K562 (cell line): Measurements from ENCODE around the gene PKD1L1.

Source experiments
- HIVEP1 ChIP-seq: fragments of 250-450 bp; sonication (Bioruptor Pico); IDR thresholded peaks from 2 replicates; pipeline ENCODE4 v1.4.0; 2020; ENCODE audit warnings: mild to moderate bottlenecking
- IRF2 ChIP-seq: sonication (generic); formaldehyde crosslinking; IDR thresholded peaks from 2 replicates; pipeline ENCODE4 v1.8.1; 2022; ENCODE audit warnings: mild to moderate bottlenecking, missing genetic modification reagents
- KDM4B ChIP-seq, 2 experiments: fragments of 450-650 bp in 1 of 2; sonication (generic) in 1 of 2; IDR thresholded peaks; 2 replicates each; pipeline ENCODE4 v1.6.1; 2016 to 2017; ENCODE audit warnings: borderline replicate concordance in 2 of 2, antibody characterized with exemption in 1 of 2, low read depth in 1 of 2, mild to moderate bottlenecking in 1 of 2
- MYNN ChIP-seq, 2 experiments: sonication (generic); formaldehyde crosslinking in 1 of 2; IDR thresholded peaks; 2 replicates each; pipeline versions ENCODE4 v1.5.0 to v1.6.1; 2016 to 2020; ENCODE audit warnings: antibody characterized with exemption in 1 of 2, missing genetic modification reagents in 1 of 2
- POLR2AphosphoS5 ChIP-seq: IDR thresholded peaks from 2 replicates; pipeline ENCODE4 v1.6.1; 2011; ENCODE audit warnings: mild to moderate bottlenecking, low read depth, low read length, moderate library complexity; ENCODE audit not compliant: control insufficient read depth, insufficient read depth
- RBBP5 ChIP-seq: fragments of 200-600 bp; sonication (generic); IDR thresholded peaks from 2 replicates; pipeline ENCODE4 v1.6.1; 2012; ENCODE audit warnings: borderline replicate concordance, mild to moderate bottlenecking, low read length, control low read depth, inconsistent platforms; ENCODE audit not compliant: insufficient read depth, poor library complexity, severe bottlenecking
- RFX5 ChIP-seq: IDR thresholded peaks from 2 replicates; pipeline ENCODE4 v1.6.1; 2011; ENCODE audit warnings: low read depth, mild to moderate bottlenecking, improper control_type of control experiment, low read length
- ZC3H8 ChIP-seq: fragments of 450-650 bp; IDR thresholded peaks from 2 replicates; pipeline ENCODE4 v1.6.1; 2017
- ZNF224 ChIP-seq: sonication (generic); formaldehyde crosslinking; IDR thresholded peaks from 2 replicates; pipeline ENCODE4 v1.8.0; 2022; ENCODE audit warnings: mild to moderate bottlenecking, missing genetic modification reagents
- ZNF589 ChIP-seq: fragments of 200-800 bp; sonication (Bioruptor generic); IDR thresholded peaks from 2 replicates; pipeline ENCODE4 v1.6.1; 2016; ENCODE audit warnings: low read depth, missing genetic modification characterization, missing compliant biosample characterization
- TF ChIP-seq, protein P1 (sequence below), 3 experiments: IDR thresholded peaks in 2 of 3; conservative IDR thresholded peaks in 1 of 3; 2 replicates each; pipeline ENCODE4 v1.5.1; 2011 to 2012; ENCODE audit warnings: low read length in 3 of 3, mild to moderate bottlenecking in 3 of 3, control low read depth in 2 of 3, improper control_type of control experiment in 1 of 3, inconsistent platforms in 1 of 3, low read depth in 1 of 3, mixed read lengths in 1 of 3, moderate library complexity in 1 of 3; ENCODE audit not compliant: insufficient read depth in 2 of 3
- TF ChIP-seq, protein P2 (sequence below): sonication (generic); formaldehyde crosslinking; IDR thresholded peaks from 2 replicates; pipeline ENCODE4 v1.8.1; 2022; ENCODE audit warnings: missing genetic modification reagents
- TF ChIP-seq, protein P3 (sequence below): sonication (generic); formaldehyde crosslinking; IDR thresholded peaks from 2 replicates; pipeline ENCODE4 v1.8.1; 2023; ENCODE audit warnings: mild to moderate bottlenecking, missing genetic modification reagents

DNA sequence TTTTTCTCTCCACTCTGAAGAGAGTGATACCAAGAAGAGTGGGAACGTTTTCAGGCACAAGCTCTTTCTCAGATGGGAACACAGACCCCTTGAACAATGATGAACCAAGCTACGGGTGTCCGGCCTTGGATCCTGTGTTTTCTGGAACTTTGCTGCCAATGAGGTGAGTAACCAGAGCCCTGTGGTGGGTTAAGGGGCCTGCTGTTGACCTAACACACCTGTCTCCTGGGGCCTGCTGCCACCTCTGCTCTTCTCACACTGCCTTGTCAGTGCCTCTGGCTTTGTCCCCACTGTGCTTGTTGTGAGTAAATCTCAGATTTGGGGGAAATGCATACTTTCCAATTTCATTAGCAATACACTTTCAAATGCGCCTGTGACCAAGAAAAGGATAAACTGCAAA lies 1.4 kb upstream of the PKD1L1 start:
- TF ChIP-seq ZNF224 (no peak), ZC3H8 (no peak), ZNF589 (CRISPR knock-in tag) (no peak), HIVEP1 (CRISPR knock-in tag) (no peak), RFX5 (no peak), IRF2 (CRISPR knock-in tag) (no peak), KDM4B (IDR thresholded peaks at IDR 0.05; ENCODE audit: borderline replicate concordance in 2 of 2, low read depth in 1 of 2) (no peak), POLR2AphosphoS5 (no peak), MYNN (IDR thresholded peaks at IDR 0.05) (no peak), MYNN (CRISPR knock-in tag; IDR thresholded peaks at IDR 0.05) (no peak), RBBP5 (no peak)
- TF ChIP-seq, protein P1, sequence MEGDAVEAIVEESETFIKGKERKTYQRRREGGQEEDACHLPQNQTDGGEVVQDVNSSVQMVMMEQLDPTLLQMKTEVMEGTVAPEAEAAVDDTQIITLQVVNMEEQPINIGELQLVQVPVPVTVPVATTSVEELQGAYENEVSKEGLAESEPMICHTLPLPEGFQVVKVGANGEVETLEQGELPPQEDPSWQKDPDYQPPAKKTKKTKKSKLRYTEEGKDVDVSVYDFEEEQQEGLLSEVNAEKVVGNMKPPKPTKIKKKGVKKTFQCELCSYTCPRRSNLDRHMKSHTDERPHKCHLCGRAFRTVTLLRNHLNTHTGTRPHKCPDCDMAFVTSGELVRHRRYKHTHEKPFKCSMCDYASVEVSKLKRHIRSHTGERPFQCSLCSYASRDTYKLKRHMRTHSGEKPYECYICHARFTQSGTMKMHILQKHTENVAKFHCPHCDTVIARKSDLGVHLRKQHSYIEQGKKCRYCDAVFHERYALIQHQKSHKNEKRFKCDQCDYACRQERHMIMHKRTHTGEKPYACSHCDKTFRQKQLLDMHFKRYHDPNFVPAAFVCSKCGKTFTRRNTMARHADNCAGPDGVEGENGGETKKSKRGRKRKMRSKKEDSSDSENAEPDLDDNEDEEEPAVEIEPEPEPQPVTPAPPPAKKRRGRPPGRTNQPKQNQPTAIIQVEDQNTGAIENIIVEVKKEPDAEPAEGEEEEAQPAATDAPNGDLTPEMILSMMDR (IDR thresholded peaks at IDR 0.05 in 2 of 3, conservative IDR thresholded peaks at IDR 0.05 in 1 of 3; ENCODE audit: insufficient read depth in 2 of 3, low read depth in 1 of 3, low read length in 3 of 3), result no peak
- TF ChIP-seq, protein P2, sequence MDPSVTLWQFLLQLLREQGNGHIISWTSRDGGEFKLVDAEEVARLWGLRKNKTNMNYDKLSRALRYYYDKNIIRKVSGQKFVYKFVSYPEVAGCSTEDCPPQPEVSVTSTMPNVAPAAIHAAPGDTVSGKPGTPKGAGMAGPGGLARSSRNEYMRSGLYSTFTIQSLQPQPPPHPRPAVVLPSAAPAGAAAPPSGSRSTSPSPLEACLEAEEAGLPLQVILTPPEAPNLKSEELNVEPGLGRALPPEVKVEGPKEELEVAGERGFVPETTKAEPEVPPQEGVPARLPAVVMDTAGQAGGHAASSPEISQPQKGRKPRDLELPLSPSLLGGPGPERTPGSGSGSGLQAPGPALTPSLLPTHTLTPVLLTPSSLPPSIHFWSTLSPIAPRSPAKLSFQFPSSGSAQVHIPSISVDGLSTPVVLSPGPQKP (CRISPR knock-in tag), result no peak
- TF ChIP-seq, protein P3, sequence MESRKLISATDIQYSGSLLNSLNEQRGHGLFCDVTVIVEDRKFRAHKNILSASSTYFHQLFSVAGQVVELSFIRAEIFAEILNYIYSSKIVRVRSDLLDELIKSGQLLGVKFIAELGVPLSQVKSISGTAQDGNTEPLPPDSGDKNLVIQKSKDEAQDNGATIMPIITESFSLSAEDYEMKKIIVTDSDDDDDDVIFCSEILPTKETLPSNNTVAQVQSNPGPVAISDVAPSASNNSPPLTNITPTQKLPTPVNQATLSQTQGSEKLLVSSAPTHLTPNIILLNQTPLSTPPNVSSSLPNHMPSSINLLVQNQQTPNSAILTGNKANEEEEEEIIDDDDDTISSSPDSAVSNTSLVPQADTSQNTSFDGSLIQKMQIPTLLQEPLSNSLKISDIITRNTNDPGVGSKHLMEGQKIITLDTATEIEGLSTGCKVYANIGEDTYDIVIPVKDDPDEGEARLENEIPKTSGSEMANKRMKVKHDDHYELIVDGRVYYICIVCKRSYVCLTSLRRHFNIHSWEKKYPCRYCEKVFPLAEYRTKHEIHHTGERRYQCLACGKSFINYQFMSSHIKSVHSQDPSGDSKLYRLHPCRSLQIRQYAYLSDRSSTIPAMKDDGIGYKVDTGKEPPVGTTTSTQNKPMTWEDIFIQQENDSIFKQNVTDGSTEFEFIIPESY, result no peak
